HepG2 (cell line): ENCODE results near the gene SEL1L2. TPM values are rescaled to one million over a fixed set of nuclear protein-coding genes. Genes with fewer than 3 reads are reported as not detected.
A peak's percentile ranks its signal among the peaks of the same experiment; 100 is the strongest.

Experiments used
- ATAC-seq: fragments of 200-7000 bp; cut with Tn5 transposase; 3 replicates; pipeline ENCODE4 v1.9.1; 2020; ENCODE audit warnings: mild to moderate bottlenecking, moderate library complexity
- BruUV-seq: library from RNA; stranded (reverse); fragments of 400-500 nt; replicated peaks from 2 replicates; lab custom pipeline; 2021; lab: Mats Ljungman, UMichigan
- CTCF ChIA-PET: fragments of 300-600 bp; formaldehyde crosslinking; extraction: SDS; loops from one replicate; lab custom pipeline; 2021; ENCODE audit warnings: low total read pairs, inconsistent platforms, low intra/inter-chr PET ratio; lab: Yijun Ruan, JAX
- POLR2A ChIA-PET: fragments of 350-600 bp; sonication (Branson Sonifier 250); formaldehyde crosslinking; loops from one replicate; lab custom pipeline; 2020; ENCODE audit warnings: antibody characterized with exemption, inconsistent platforms; lab: Yijun Ruan, JAX
- DNase-seq: peaks from one replicate; pipeline ENCODE4 v3.0.0-alpha.2; 2015; ENCODE audit warnings: low spot score
- FAIRE-seq: peaks from 3 replicates; lab custom pipeline; 2011; peaks lifted over from hg19 to GRCh38; lab: Jason Lieb, UNC
- H2AFZ ChIP-seq: one replicate; pipeline ENCODE4 v1.6.1; 2011; ENCODE audit warnings: low read length, inconsistent platforms
- H3K27ac ChIP-seq: fragments of 300-600 bp; 3 replicates; pipeline ENCODE4 v1.8.0; 2011; ENCODE audit warnings: mixed run types, mild to moderate bottlenecking, mixed read lengths, low read length, inconsistent platforms; ENCODE audit not compliant: insufficient read depth; ENCODE audit errors: extremely low read length
- H3K27me3 ChIP-seq, 2 experiments: fragments of 200-600 bp in 1 of 2; 2 replicates in 1 of 2; 3 replicates in 1 of 2; pipeline versions ENCODE4 v1.6.0 to v1.8.0; 2011; ENCODE audit warnings: low read length in 2 of 2, mild to moderate bottlenecking in 2 of 2, moderate library complexity in 2 of 2, inconsistent platforms in 1 of 2; ENCODE audit not compliant: insufficient read depth in 2 of 2, control insufficient read depth in 1 of 2
- H3K36me3 ChIP-seq, 2 experiments: fragments of 200-600 bp in 1 of 2; replicated peaks in 1 of 2; 2 replicates in 1 of 2; 3 replicates in 1 of 2; pipeline versions ENCODE4 v1.5.1 to v1.8.0; 2011; ENCODE audit warnings: low read length in 2 of 2, inconsistent platforms in 1 of 2; ENCODE audit not compliant: insufficient read depth in 2 of 2, control insufficient read depth in 1 of 2
- H3K4me1 ChIP-seq: 2 replicates; pipeline ENCODE4 v1.5.1; 2012; ENCODE audit warnings: low read length, inconsistent platforms; ENCODE audit not compliant: insufficient read depth
- H3K4me2 ChIP-seq: 2 replicates; pipeline ENCODE4 v1.6.0; 2011; ENCODE audit warnings: low read depth, low read length, inconsistent platforms
- H3K4me3 ChIP-seq, 3 experiments: fragments of 200-600 bp in 1 of 3; sonication (generic), shearing (Covaris generic) in 1 of 3; replicated peaks in 1 of 3; 2 replicates each; pipeline ENCODE4 v1.5.1; 2011 to 2016; ENCODE audit warnings: low read length in 3 of 3, inconsistent platforms in 2 of 3, low read depth in 2 of 3, mild to moderate bottlenecking in 2 of 3, control low read depth in 1 of 3, mixed read lengths in 1 of 3; ENCODE audit not compliant: insufficient read depth in 1 of 3
- H3K79me2 ChIP-seq: one replicate; pipeline ENCODE4 v1.6.1; 2011; ENCODE audit warnings: low read length, inconsistent platforms; ENCODE audit not compliant: insufficient read depth
- H3K9ac ChIP-seq: 2 replicates; pipeline ENCODE4 v1.6.0; 2011; ENCODE audit warnings: mild to moderate bottlenecking, low read depth, low read length, inconsistent platforms; ENCODE audit not compliant: insufficient read depth
- H3K9me3 ChIP-seq: 2 replicates; pipeline ENCODE4 v1.5.1; 2012; ENCODE audit warnings: mild to moderate bottlenecking, low read length
- H4K20me1 ChIP-seq: 2 replicates; pipeline ENCODE4 v1.6.0; 2011; ENCODE audit warnings: inconsistent platforms, mild to moderate bottlenecking, low read length, moderate library complexity; ENCODE audit not compliant: insufficient read depth
- CEBPB ChIP-seq: IDR thresholded peaks from 2 replicates; pipeline ENCODE4 v1.6.1; 2011; ENCODE audit warnings: low read depth, low read length, improper control_type of control experiment, borderline replicate concordance
- CERS6 ChIP-seq: sonication (generic); formaldehyde crosslinking; IDR thresholded peaks from 2 replicates; pipeline ENCODE4 v1.5.0; 2020; ENCODE audit warnings: missing genetic modification reagents
- CREBL2 ChIP-seq: sonication (generic); formaldehyde crosslinking; IDR thresholded peaks from 2 replicates; pipeline ENCODE4 v1.8.1; 2023; ENCODE audit warnings: missing genetic modification reagents, mild to moderate bottlenecking, borderline replicate concordance
- GMEB1 ChIP-seq: sonication (generic); formaldehyde crosslinking; IDR thresholded peaks from 2 replicates; pipeline ENCODE4 v1.5.1; 2020; ENCODE audit warnings: missing genetic modification reagents, mild to moderate bottlenecking, borderline replicate concordance
- HMG20B ChIP-seq: conservative IDR thresholded peaks from 2 replicates; pipeline ENCODE4 v1.6.1; 2016; ENCODE audit warnings: missing genetic modification reagents, missing compliant biosample characterization
- MAFF ChIP-seq: IDR thresholded peaks from 2 replicates; pipeline ENCODE4 v1.6.1; 2011; ENCODE audit warnings: low read depth, low read length, improper control_type of control experiment
- PRPF4 ChIP-seq: fragments of 200-400 bp; formaldehyde crosslinking; IDR thresholded peaks from 2 replicates; pipeline ENCODE4 v1.6.1; 2016; ENCODE audit warnings: low read length, low read depth; ENCODE audit not compliant: poor library complexity, severe bottlenecking
- ZFP82 ChIP-seq: sonication (generic); formaldehyde crosslinking; IDR thresholded peaks from 2 replicates; pipeline ENCODE4 v1.5.1; 2020; ENCODE audit warnings: mild to moderate bottlenecking, missing genetic modification reagents, borderline replicate concordance
- ZNF747 ChIP-seq: sonication (generic); formaldehyde crosslinking; IDR thresholded peaks from 2 replicates; pipeline ENCODE4 v1.8.1; 2023; ENCODE audit warnings: missing genetic modification reagents, mild to moderate bottlenecking, borderline replicate concordance
- ZNF780A ChIP-seq: sonication (generic); formaldehyde crosslinking; IDR thresholded peaks from 2 replicates; pipeline ENCODE4 v1.8.0; 2022; ENCODE audit warnings: mild to moderate bottlenecking, missing genetic modification reagents, moderate library complexity
- WGBS: methylation state at CpG from one replicate; pipeline ENCODE4 v1.1.6; 2017; ENCODE audit warnings: low lambda C conversion rate; 5-methylcytosine and 5-hydroxymethylcytosine counted together
- in situ Hi-C: cut with HindIII; loops from 2 replicates; pipeline ENCODE4 v1.10.0; 2017; ENCODE audit warnings: low pct_unique_long_range_greater_than_20kb; ENCODE audit not compliant: extremely low pct_ligation_motif_present
- intact Hi-C: fragments of 100-400 bp; cut with micrococcal nuclease; formaldehyde crosslinking; loops from one replicate; pipeline ENCODE4 v1.10.0; 2022; ENCODE audit not compliant: unreplicated experiment
- polyA plus RNA-seq, 8 experiments: library from polyadenylated mRNA; depleted of rRNA in 3 of 8; stranded (reverse) in 7 of 8; unstranded in 1 of 8; fragments of >200 nt; fragmentation: Illumina TruSeq in 4 of 8; extraction: Trizol in 4 of 8; gene quantifications; 2 replicates each; pipeline versions ENCODE4 v1.2.1 to v1.2.3, GENCODE V29; 2011 to 2016; ENCODE audit warnings: low read depth in 4 of 8, missing spikeins in 1 of 8, mixed read lengths in 1 of 8; ENCODE audit not compliant: insufficient read depth in 1 of 8
- total RNA-seq, 5 experiments: library from RNA; depleted of rRNA; stranded (reverse); fragments of >200 nt; fragmentation: Illumina TruSeq; extraction: Trizol; gene quantifications; 2 replicates each; pipeline ENCODE4 v1.2.3, GENCODE V29; 2016; ENCODE audit warnings: low read depth in 1 of 5

Gene SEL1L2
- total and polyA plus RNA-seq, 2 of the 13 experiments (the other 11 are each of a cell fraction or from before 2014, with no cell fraction given) = not detected

GRCh38 chr20:13913572-13913971 is 76.8 kb downstream of the SEL1L2 start:
- Histone ChIP-seq H3K4me3 (no peak overlapping the region), H3K4me1 (peaks cover 14% of the 10 kb centered on the region), H3K9ac (no peak overlapping the region), H3K4me2 (no peak overlapping the region), H3K36me3 (no peaks in the 10 kb centered on the region), H4K20me1 (no peaks in the 10 kb centered on the region), H3K79me2 (no peaks in the 10 kb centered on the region), H3K9me3 (no peaks in the 10 kb centered on the region), H3K27ac (no peak overlapping the region), H2AFZ (no peak overlapping the region), H3K27me3 (no peaks in the 10 kb centered on the region; a peak in 1 of 5 replicates)
- WGBS = 37% methylated on average over 4 of the region's 4 CpGs
- ChIA-PET CTCF (no interaction called here), POLR2A (no interaction called here)
- TF ChIP-seq GMEB1 (CRISPR knock-in tag) = no peak
- TF ChIP-seq CEBPB = peak; percentile 46; the same call in 1 of the 2 replicates
- ATAC-seq (no peak), DNase-seq (no peak), FAIRE-seq (no peak)
- in situ Hi-C loops = no loop called here
- BruUV-seq = no TSS peak
- intact Hi-C loops = no loop called here

- Histone ChIP-seq H3K27me3 (no peaks in the 10 kb centered on the region; a peak in 1 of 5 replicates), H3K79me2 (no peaks in the 10 kb centered on the region), H4K20me1 (no peaks in the 10 kb centered on the region), H3K36me3 (no peaks in the 10 kb centered on the region), H3K27ac (no peak overlapping the region), H3K9ac (no peak overlapping the region), H2AFZ (no peak overlapping the region), H3K9me3 (no peaks in the 10 kb centered on the region), H3K4me3 (no peak overlapping the region), H3K4me1 (peaks cover 14% of the 10 kb centered on the region), H3K4me2 (no peak overlapping the region)
- CTCF ChIA-PET = no interaction called here
- DNase-seq (no peak), FAIRE-seq (no peak), ATAC-seq (no peak)
- BruUV-seq = no TSS peak
- TF ChIP-seq CREBL2 (CRISPR knock-in tag) (no peak), PRPF4 (no peak), ZNF747 (CRISPR knock-in tag) (no peak), ZNF780A (CRISPR knock-in tag) (no peak), MAFF (no peak), HMG20B (CRISPR knock-in tag) (no peak), CERS6 (CRISPR knock-in tag) (no peak), ZFP82 (CRISPR knock-in tag) (no peak)
- 67% methylated on average over 1 of the region's 1 CpG for WGBS
- in situ Hi-C loops = no loop called here
- POLR2A ChIA-PET = no interaction called here
- intact Hi-C loops = no loop called here
These were observed 77.3 kb downstream of the SEL1L2 start for GRCh38 chr20:13913131-13913530.
